ENCODE results near the gene FANK1. TPM values are rescaled to one million over a fixed set of nuclear protein-coding genes. Genes with fewer than 3 reads are reported as not detected.

Gene FANK1
- total RNA-seq, 2 experiments from 2014 or later, result not detected

GRCh38 chr10:125852487-125852886, 43.9 kb upstream of the FANK1 start:
- H3K9me3 ChIP-seq (ENCODE audit: low read length), result no peaks in the 10 kb centered on the region
- no peaks in the 10 kb centered on the region for H4K20me1 ChIP-seq (ENCODE audit: insufficient read depth, low read length)
- H3K9me2 ChIP-seq (ENCODE audit: insufficient read depth, low read length), result no peaks in the 10 kb centered on the region
- H3K27ac ChIP-seq (ENCODE audit: low read depth, low read length, poor library complexity, severe bottlenecking), result no peak overlapping the region
- H3K4me2 ChIP-seq (ENCODE audit: low read length), result no peak overlapping the region
- ChIA-PET CTCF (ENCODE audit: unreplicated experiment) (no interaction called here), POLR2A (interaction anchor here (0.6 kb wide), 1 partner anchor 11 kb away, joined by 4 read pairs; no protein-coding TSS in a partner anchor)
- TF ChIP-seq CTCF (conservative IDR thresholded peaks at IDR 0.05; ENCODE audit: low read length) (no peak), EZH2phosphoT487 (IDR thresholded peaks at IDR 0.05; ENCODE audit: borderline replicate concordance, low read depth, low read length) (no peak)
- BruUV-seq (replicated peaks), result no TSS peak
- H3K79me2 ChIP-seq (ENCODE audit: insufficient read depth, low read depth, low read length), result no peaks in the 10 kb centered on the region
- no peak for DNase-seq (ENCODE audit: low spot score)
- no peaks in the 10 kb centered on the region for H3K4me1 ChIP-seq (ENCODE audit: insufficient read depth, low read length, poor library complexity, severe bottlenecking)
- H3K36me3 ChIP-seq (ENCODE audit: insufficient read depth, low read length), result no peaks in the 10 kb centered on the region
- H3K4me3 ChIP-seq (ENCODE audit: low read depth, low read length, poor library complexity, severe bottlenecking), result no peak overlapping the region
- no peak overlapping the region for H2AFZ ChIP-seq (ENCODE audit: low read length)
- intact Hi-C loops (cut with micrococcal nuclease; ENCODE audit: unreplicated experiment), result no loop called here

GRCh38 chr10:125857185-125857760, 39.1 kb upstream of the FANK1 start:
- no peak overlapping the region for H3K4me3 ChIP-seq (ENCODE audit: low read depth, low read length, poor library complexity, severe bottlenecking)
- intact Hi-C loops (cut with micrococcal nuclease; ENCODE audit: unreplicated experiment), result no loop called here
- H3K9me3 ChIP-seq (ENCODE audit: low read length), result no peaks in the 10 kb centered on the region
- no peak overlapping the region for H2AFZ ChIP-seq (ENCODE audit: low read length)
- H3K9me2 ChIP-seq (ENCODE audit: insufficient read depth, low read length), result no peaks in the 10 kb centered on the region
- no peak for DNase-seq (ENCODE audit: low spot score)
- H4K20me1 ChIP-seq (ENCODE audit: insufficient read depth, low read length), result no peaks in the 10 kb centered on the region
- H3K27ac ChIP-seq (ENCODE audit: low read depth, low read length, poor library complexity, severe bottlenecking), result no peak overlapping the region
- POLR2A ChIA-PET, result interaction anchor here (0.7 to 1.0 kb wide), 4 partner anchors 8 to 336 kb away, joined by 3 to 5 read pairs (median 4); no protein-coding TSS in a partner anchor
- peaks cover 9% of the 10 kb centered on the region for H3K4me1 ChIP-seq (ENCODE audit: insufficient read depth, low read length, poor library complexity, severe bottlenecking)
- TF ChIP-seq CTCF (conservative IDR thresholded peaks at IDR 0.05; ENCODE audit: low read length) (no peak), EZH2phosphoT487 (IDR thresholded peaks at IDR 0.05; ENCODE audit: borderline replicate concordance, low read depth, low read length) (no peak)
- no peak overlapping the region for H3K4me2 ChIP-seq (ENCODE audit: low read length)
- CTCF ChIA-PET (ENCODE audit: unreplicated experiment), result no interaction called here
- no peaks in the 10 kb centered on the region for H3K36me3 ChIP-seq (ENCODE audit: insufficient read depth, low read length)
- no peaks in the 10 kb centered on the region for H3K79me2 ChIP-seq (ENCODE audit: insufficient read depth, low read depth, low read length)
- BruUV-seq (replicated peaks), result no TSS peak

DNA sequence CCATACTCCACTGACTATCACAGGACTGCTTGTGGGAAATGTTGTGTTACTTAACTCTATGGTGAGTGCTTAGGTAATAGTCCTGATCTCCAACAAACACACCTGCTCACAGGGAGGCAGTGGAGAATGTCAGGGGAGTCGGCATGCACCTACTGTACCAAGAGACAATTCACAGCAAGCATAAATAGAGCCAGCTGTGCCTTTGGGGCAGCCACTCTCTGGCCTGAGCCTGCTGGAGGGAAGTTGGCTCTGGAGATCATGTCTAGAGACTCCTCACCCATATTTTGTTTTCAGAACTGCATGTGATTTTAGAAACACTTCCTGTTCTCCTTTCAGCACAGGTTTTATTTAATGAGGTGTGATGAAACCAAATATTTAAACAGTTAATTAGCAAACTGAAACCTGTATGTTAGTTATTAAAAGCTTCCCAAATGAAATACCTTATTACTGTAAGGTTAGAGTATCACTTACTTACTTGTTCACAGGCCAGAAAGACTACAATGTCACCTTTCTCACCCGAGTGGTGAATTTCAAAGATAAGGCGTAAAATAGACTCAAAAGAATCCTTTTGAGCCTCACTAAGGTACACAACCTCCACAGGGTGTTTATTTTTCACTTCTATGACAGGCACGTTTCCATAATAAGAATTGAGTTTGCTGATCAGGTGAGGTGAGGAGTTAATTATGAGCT, 37.1 kb upstream of the FANK1 start:
- DNase-seq (ENCODE audit: low spot score), result peak; percentile 19
- ChIA-PET CTCF (ENCODE audit: unreplicated experiment) (no interaction called here), POLR2A (interaction anchor here (0.7 to 1.3 kb wide), 3 partner anchors 8 to 177 kb away, joined by 3 to 5 read pairs (median 3); no protein-coding TSS in a partner anchor)
- Histone ChIP-seq H3K9me2 (ENCODE audit: insufficient read depth, low read length) (no peaks in the 10 kb centered on the region), H3K27ac (ENCODE audit: low read depth, low read length, poor library complexity, severe bottlenecking) (no peak overlapping the region), H3K4me2 (ENCODE audit: low read length) (no peak overlapping the region), H3K4me3 (ENCODE audit: low read depth, low read length, poor library complexity, severe bottlenecking) (no peak overlapping the region), H2AFZ (ENCODE audit: low read length) (peak overlapping the region; percentile 30; the same call in 1 of the 2 replicates), H4K20me1 (ENCODE audit: insufficient read depth, low read length) (no peaks in the 10 kb centered on the region), H3K4me1 (ENCODE audit: insufficient read depth, low read length, poor library complexity, severe bottlenecking) (peaks cover 9% of the 10 kb centered on the region), H3K79me2 (ENCODE audit: insufficient read depth, low read depth, low read length) (no peaks in the 10 kb centered on the region), H3K36me3 (ENCODE audit: insufficient read depth, low read length) (no peaks in the 10 kb centered on the region), H3K9me3 (ENCODE audit: low read length) (no peaks in the 10 kb centered on the region)
- intact Hi-C loops (cut with micrococcal nuclease; ENCODE audit: unreplicated experiment), result no loop called here
- BruUV-seq (replicated peaks), result no TSS peak
- TF ChIP-seq CTCF (conservative IDR thresholded peaks at IDR 0.05; ENCODE audit: low read length), result no peak
- no peak for TF ChIP-seq EZH2phosphoT487 (IDR thresholded peaks at IDR 0.05; ENCODE audit: borderline replicate concordance, low read depth, low read length)
